GM19099 (cell line): ENCODE results near the gene TSPEAR.

ENCODE experiments used
- POLR2A ChIP-seq: IDR thresholded peaks from 3 replicates; pipeline ENCODE4 v1.6.1; 2011; ENCODE audit warnings: low read depth; ENCODE audit not compliant: insufficient read length; ENCODE audit errors: extremely low read depth

TSPEAR gene

GRCh38 chr21:44547656-44548331 lies 163.6 kb downstream of the TSPEAR start:
- no peak for TF ChIP-seq POLR2A

- no peak for TF ChIP-seq POLR2A
These were observed 166.8 kb downstream of the TSPEAR start for GRCh38 chr21:44544566-44544965.

- no peak for TF ChIP-seq POLR2A
These were observed 168.7 kb downstream of the TSPEAR start for GRCh38 chr21:44542716-44543115.

- TF ChIP-seq POLR2A, result no peak
These were observed 170.6 kb downstream of the TSPEAR start for GRCh38 chr21:44540741-44541288.

- TF ChIP-seq POLR2A, result no peak
These were observed 171.2 kb downstream of the TSPEAR start, which contains the start of gene KRTAP10-1 for GRCh38 chr21:44539991-44540666. Gene KRTAP10-1 (minus strand): TSS chr21:44540195. CDS start chr21:44540150, 45 bp downstream.

- TF ChIP-seq POLR2A, result no peak
These were observed 172.3 kb downstream of the TSPEAR start for GRCh38 chr21:44539046-44539445.

GRCh38 chr21:44537930-44538911 lies 173.2 kb downstream of the TSPEAR start:
- TF ChIP-seq POLR2A, result no peak

- TF ChIP-seq POLR2A, result no peak
These were observed 175.4 kb downstream of the TSPEAR start for GRCh38 chr21:44535963-44536362.

- TF ChIP-seq POLR2A, result no peak
These were observed 176.7 kb downstream of the TSPEAR start for GRCh38 chr21:44534688-44535087.

- TF ChIP-seq POLR2A, result no peak
These were observed 177.3 kb downstream of the TSPEAR start for GRCh38 chr21:44533891-44534627.

GRCh38 chr21:44533121-44533890 lies 178.1 kb downstream of the TSPEAR start:
- no peak for TF ChIP-seq POLR2A

GRCh38 chr21:44532712-44533111 lies 178.7 kb downstream of the TSPEAR start:
- TF ChIP-seq POLR2A, result no peak

- no peak for TF ChIP-seq POLR2A
These were observed 179.5 kb downstream of the TSPEAR start for GRCh38 chr21:44531606-44532564.
